B cell (primary cell): ENCODE data around the gene SH3TC1. TPM values are rescaled to one million over a fixed set of nuclear protein-coding genes. Genes with fewer than 3 reads are reported as not detected.

Experiments
- ATAC-seq: fragments of 200-7000 bp; cut with Tn5 transposase; one replicate; pipeline ENCODE4 v1.10.0; 2021; ENCODE audit warnings: low read depth, mild to moderate bottlenecking, moderate number of reproducible peaks, moderate library complexity
- CTCF ChIA-PET: fragments of 350-600 bp; sonication (Branson Sonifier 250); formaldehyde crosslinking; loops from one replicate; lab custom pipeline; 2021; ENCODE audit warnings: antibody characterized with exemption, inconsistent platforms; lab: Charles Lee
- POLR2A ChIA-PET: fragments of 350-600 bp; sonication (Branson Sonifier 250); formaldehyde crosslinking; loops from one replicate; lab custom pipeline; 2021; ENCODE audit warnings: antibody characterized with exemption; lab: Charles Lee
- DNase-seq: peaks from one replicate; pipeline ENCODE4 v3.0.0; 2013
- H2AFZ ChIP-seq: 2 replicates; pipeline ENCODE4 v1.6.1; 2012; ENCODE audit warnings: mild to moderate bottlenecking, low read depth, low read length; ENCODE audit not compliant: insufficient read depth, poor library complexity, severe bottlenecking
- H3K27ac ChIP-seq, 2 donors: 1 replicate in 1 of 2; 2 replicates in 1 of 2; pipeline ENCODE4 v1.5.1; 2012 to 2013; ENCODE audit warnings: low read length in 2 of 2, mild to moderate bottlenecking in 2 of 2, moderate library complexity in 1 of 2
- H3K27me3 ChIP-seq, 4 experiments: fragments of 200-600 bp in 1 of 4; sonication (generic) in 1 of 4; replicated peaks in 1 of 4; 1 replicate in 2 of 4; 2 replicates in 2 of 4; pipeline versions ENCODE4 v1.6.1 to v1.7.0; 2013 to 2016; ENCODE audit warnings: low read length in 3 of 4, mild to moderate bottlenecking in 2 of 4, mixed read lengths in 1 of 4, moderate library complexity in 1 of 4; ENCODE audit not compliant: insufficient read depth in 4 of 4, control insufficient read depth in 3 of 4; ENCODE audit errors: control extremely low read depth in 1 of 4
- H3K36me3 ChIP-seq, 2 experiments: replicated peaks in 1 of 2; 1 replicate in 1 of 2; 2 replicates in 1 of 2; pipeline versions ENCODE4 v1.6.1 to v1.7.1; 2013; ENCODE audit warnings: low read length in 1 of 2; ENCODE audit not compliant: insufficient read depth in 2 of 2, control insufficient read depth in 1 of 2; ENCODE audit errors: control extremely low read depth in 1 of 2, extremely low read depth in 1 of 2
- H3K4me1 ChIP-seq, 2 donors: fragments of 200-600 bp in 1 of 2; sonication (generic) in 1 of 2; 1 replicate in 1 of 2; 2 replicates in 1 of 2; pipeline versions ENCODE4 v1.5.1 to v1.6.1; 2013 to 2017; ENCODE audit warnings: low read length in 2 of 2; ENCODE audit not compliant: control insufficient read depth in 2 of 2, insufficient read depth in 2 of 2
- H3K4me2 ChIP-seq: replicated peaks from 2 replicates; pipeline ENCODE3; 2012; ENCODE audit warnings: mild to moderate bottlenecking, low read depth, low read length; ENCODE audit not compliant: poor library complexity, severe bottlenecking
- H3K4me3 ChIP-seq, 5 experiments: fragments of 200-600 bp in 1 of 5; sonication (generic) in 1 of 5; 1 replicate in 3 of 5; 2 replicates in 2 of 5; pipeline versions ENCODE4 v1.5.1 to v1.7.0; 2011 to 2016; ENCODE audit warnings: low read length in 4 of 5, mild to moderate bottlenecking in 4 of 5, low read depth in 2 of 5, control low read depth in 1 of 5, moderate library complexity in 1 of 5; ENCODE audit not compliant: insufficient read depth in 1 of 5; ENCODE audit errors: control extremely low read depth in 1 of 5, extremely low read depth in 1 of 5
- H3K79me2 ChIP-seq: fragments of 200-600 bp; sonication (generic); one replicate; pipeline ENCODE4 v1.6.0; 2016; ENCODE audit warnings: low read length; ENCODE audit not compliant: control insufficient read depth, insufficient read depth
- H3K9ac ChIP-seq: fragments of 200-600 bp; sonication (generic); 2 replicates; pipeline ENCODE4 v1.6.1; 2017; ENCODE audit warnings: mild to moderate bottlenecking, low read length, moderate library complexity
- H3K9me3 ChIP-seq, 3 donors: one replicate each; pipeline versions ENCODE4 v1.6.1 to v1.7.1; 2013; ENCODE audit warnings: low read length in 2 of 3; ENCODE audit not compliant: control insufficient read depth in 2 of 3, insufficient read depth in 1 of 3; ENCODE audit errors: control extremely low read depth in 1 of 3
- H4K20me1 ChIP-seq: 2 replicates; pipeline ENCODE4 v1.6.0; 2012; ENCODE audit warnings: mild to moderate bottlenecking, low read length; ENCODE audit not compliant: insufficient read depth, control insufficient read depth, poor library complexity, severe bottlenecking
- H3K27ac Mint-ChIP-seq: one replicate; pipeline ENCODE4 v1.8.0; 2021; ENCODE audit warnings: mixed read lengths
- H3K27me3 Mint-ChIP-seq: one replicate; pipeline ENCODE4 v1.8.0; 2021; ENCODE audit warnings: mixed read lengths
- H3K4me1 Mint-ChIP-seq: one replicate; pipeline ENCODE4 v1.8.0; 2021; ENCODE audit warnings: mixed read lengths
- H3K4me3 Mint-ChIP-seq: one replicate; pipeline ENCODE4 v1.8.0; 2021; ENCODE audit warnings: mixed read lengths
- H3K9me3 Mint-ChIP-seq: one replicate; pipeline ENCODE4 v1.8.0; 2022; ENCODE audit warnings: mixed read lengths; ENCODE audit not compliant: insufficient read depth
- EZH2 ChIP-seq: IDR thresholded peaks from 2 replicates; pipeline ENCODE4 v1.6.1; 2012; ENCODE audit warnings: borderline replicate concordance, low read depth, mild to moderate bottlenecking, moderate library complexity, low read length; ENCODE audit not compliant: insufficient read depth, poor library complexity, severe bottlenecking
- WGBS: methylation state at CpG from one replicate; pipeline ENCODE4 v1.1.5; 2013; ENCODE audit warnings: missing lambda C conversion rate; ENCODE audit not compliant: insufficient coverage; 5-methylcytosine and 5-hydroxymethylcytosine counted together
- intact Hi-C: fragments of 100-400 bp; cut with micrococcal nuclease; formaldehyde crosslinking; loops from one replicate; pipeline ENCODE4 v1.10.0; 2022
- polyA plus RNA-seq: library from polyadenylated mRNA; depleted of rRNA; stranded (reverse); fragments of >200 nt; gene quantifications from 2 replicates; pipeline ENCODE4 v1.2.3, GENCODE V29; 2012
- total RNA-seq, 2 donors: library from RNA; stranded (reverse); fragments of 120-200 nt in 1 of 2; gene quantifications; 1 replicate in 1 of 2; 2 replicates in 1 of 2; pipeline versions ENCODE4 v1.2.3 to v1.2.4, GENCODE V29; 2013 to 2022
- TF ChIP-seq, protein P1 (sequence below): fragments of 200-600 bp; IDR thresholded peaks from one replicate; pipeline ENCODE4 v1.8.0; 2022; ENCODE audit warnings: antibody characterized with exemption, mild to moderate bottlenecking

The SH3TC1 gene
- total and polyA plus RNA-seq, 2 donors (not counting 1 experiment from before 2014, with no cell fraction given), result 63.8 to 388 TPM

DNA sequence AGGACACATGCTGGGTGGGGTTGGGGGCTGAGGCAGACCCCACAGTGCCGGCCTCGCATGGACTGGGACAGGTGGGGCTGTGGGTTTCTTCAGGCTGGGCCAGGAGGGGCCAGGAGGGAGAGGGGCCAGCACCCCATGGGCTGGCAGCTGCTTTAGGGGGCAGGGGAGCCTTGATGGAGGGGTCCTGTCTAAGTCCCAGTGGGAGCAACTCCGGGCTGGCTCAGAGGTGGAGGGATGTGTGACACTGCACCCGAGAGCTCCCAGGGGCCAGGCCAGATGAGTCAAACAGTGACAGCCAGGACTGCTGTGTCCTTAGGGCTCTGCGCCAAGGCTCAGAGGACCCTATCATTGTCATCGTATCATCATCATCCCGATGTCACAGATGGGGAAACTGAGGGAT lies 36.1 kb upstream of the SH3TC1 start:
- Mint-ChIP-seq H3K27ac (peak overlapping the region; percentile 94), H3K4me1 (peaks cover 66% of the 10 kb centered on the region), H3K4me3 (peak overlapping the region; percentile 78), H3K27me3 (no peaks in the 10 kb centered on the region), H3K9me3 (peaks cover 4% of the 10 kb centered on the region)
- Histone ChIP-seq H2AFZ (no peak overlapping the region), H3K4me3 (no peak overlapping the region), H3K79me2 (peaks cover 9% of the 10 kb centered on the region), H3K27me3 (peaks cover 0 to 7% (median 2%) of the 10 kb centered on the region in 4 experiments), H3K4me1 (peaks cover 36 to 58% of the 10 kb centered on the region in 2 donors), H3K9ac (no peak overlapping the region), H4K20me1 (peaks cover 5% of the 10 kb centered on the region), H3K27ac (peak overlapping the region; percentile 16 to 50), H3K4me2 (peak overlapping the region; percentile 68), H3K9me3 (peaks cover 0 to 22% (median 2%) of the 10 kb centered on the region in 3 donors), H3K36me3 (no peaks in the 10 kb centered on the region)
- ChIA-PET POLR2A (interaction anchor here (0.6 to 2.4 kb wide), 16 partner anchors 9 to 306 kb away, joined by 3 to 41 read pairs (median 6); partner anchors contain the start of genes AFAP1 and SH3TC1), CTCF (interaction anchor here (0.7 to 3.8 kb wide), 8 partner anchors 9 to 359 kb away, joined by 3 to 39 read pairs (median 5); partner anchors contain the start of gene SH3TC1)
- TF ChIP-seq EZH2, result no peak
- TF ChIP-seq, protein P1, sequence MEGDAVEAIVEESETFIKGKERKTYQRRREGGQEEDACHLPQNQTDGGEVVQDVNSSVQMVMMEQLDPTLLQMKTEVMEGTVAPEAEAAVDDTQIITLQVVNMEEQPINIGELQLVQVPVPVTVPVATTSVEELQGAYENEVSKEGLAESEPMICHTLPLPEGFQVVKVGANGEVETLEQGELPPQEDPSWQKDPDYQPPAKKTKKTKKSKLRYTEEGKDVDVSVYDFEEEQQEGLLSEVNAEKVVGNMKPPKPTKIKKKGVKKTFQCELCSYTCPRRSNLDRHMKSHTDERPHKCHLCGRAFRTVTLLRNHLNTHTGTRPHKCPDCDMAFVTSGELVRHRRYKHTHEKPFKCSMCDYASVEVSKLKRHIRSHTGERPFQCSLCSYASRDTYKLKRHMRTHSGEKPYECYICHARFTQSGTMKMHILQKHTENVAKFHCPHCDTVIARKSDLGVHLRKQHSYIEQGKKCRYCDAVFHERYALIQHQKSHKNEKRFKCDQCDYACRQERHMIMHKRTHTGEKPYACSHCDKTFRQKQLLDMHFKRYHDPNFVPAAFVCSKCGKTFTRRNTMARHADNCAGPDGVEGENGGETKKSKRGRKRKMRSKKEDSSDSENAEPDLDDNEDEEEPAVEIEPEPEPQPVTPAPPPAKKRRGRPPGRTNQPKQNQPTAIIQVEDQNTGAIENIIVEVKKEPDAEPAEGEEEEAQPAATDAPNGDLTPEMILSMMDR, result no peak
- intact Hi-C loops, result no loop called here
- WGBS, result 48% methylated on average over 7 of the region's 7 CpGs
- DNase-seq, result no peak
- peak; percentile 5 for ATAC-seq

DNA sequence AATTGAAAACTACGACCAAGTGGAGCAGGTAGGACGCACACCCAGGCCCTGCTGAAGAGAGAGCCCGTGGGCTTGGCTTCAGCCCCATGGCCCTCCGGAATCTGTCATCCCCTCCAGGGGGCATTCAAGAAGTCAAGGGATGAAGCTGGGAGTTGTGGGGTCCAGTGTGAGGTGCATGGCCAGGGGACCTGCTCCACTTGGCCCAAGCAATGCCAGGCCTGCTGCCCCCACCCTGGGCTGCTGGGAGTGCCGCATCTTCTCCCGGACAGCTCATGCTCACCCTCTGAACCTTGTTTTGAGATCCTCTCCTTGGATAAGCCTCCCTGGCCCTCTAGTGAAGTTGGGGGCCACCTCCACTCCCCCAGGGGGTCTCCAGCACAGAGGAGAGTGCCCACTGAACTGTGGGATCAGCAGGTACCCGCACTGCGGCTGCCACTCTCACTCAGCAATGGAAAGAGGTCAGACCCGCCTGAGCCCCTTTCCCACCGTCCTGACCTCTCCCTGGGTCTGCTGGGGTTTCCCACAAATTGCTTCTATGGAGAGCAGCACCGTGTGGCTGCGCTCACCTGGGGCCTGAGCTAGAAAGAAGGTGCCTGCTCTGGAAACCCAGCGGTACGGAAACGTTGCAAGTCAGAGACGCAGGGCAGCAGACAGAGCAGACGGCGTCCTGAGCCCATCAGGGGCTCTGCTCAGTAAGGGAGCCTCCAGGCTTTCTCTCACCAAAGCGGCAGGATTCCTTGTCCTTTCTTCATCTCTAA lies 35.5 kb upstream of the SH3TC1 start:
- Histone ChIP-seq H3K79me2 (peaks cover 9% of the 10 kb centered on the region), H2AFZ (no peak overlapping the region), H3K27me3 (peaks cover 0 to 3% (median 0%) of the 10 kb centered on the region in 4 experiments), H3K4me3 (no peak overlapping the region), H3K9me3 (peaks cover 0 to 28% (median 8%) of the 10 kb centered on the region in 3 donors), H4K20me1 (peaks cover 5% of the 10 kb centered on the region), H3K4me1 (peaks cover 33 to 54% of the 10 kb centered on the region in 2 donors), H3K4me2 (peak overlapping the region; percentile 68), H3K27ac (no peak overlapping the region), H3K36me3 (no peaks in the 10 kb centered on the region), H3K9ac (no peak overlapping the region)
- H3K27me3 Mint-ChIP-seq, result no peaks in the 10 kb centered on the region
- peaks cover 4% of the 10 kb centered on the region for H3K9me3 Mint-ChIP-seq
- peak overlapping the region; percentile 94 for H3K27ac Mint-ChIP-seq
- intact Hi-C loops, result no loop called here
- H3K4me1 Mint-ChIP-seq, result peaks cover 66% of the 10 kb centered on the region
- ChIA-PET CTCF (interaction anchor here (0.7 to 3.8 kb wide), 8 partner anchors 8 to 359 kb away, joined by 3 to 39 read pairs (median 5); partner anchors contain the start of gene SH3TC1), POLR2A (interaction anchor here (0.8 to 2.4 kb wide), 6 partner anchors 9 to 58 kb away, joined by 3 to 41 read pairs (median 11); partner anchors contain the start of gene SH3TC1)
- no peak for ATAC-seq
- peak overlapping the region; percentile 78 for H3K4me3 Mint-ChIP-seq
- 86% methylated on average over 18 of the region's 19 CpGs for WGBS
- TF ChIP-seq EZH2, result no peak
- TF ChIP-seq, protein P1, result no peak
- no peak for DNase-seq
